GM21786 (cell line): Measurements from ENCODE around the gene ATRN.
"Not testable (repeated sequence)": the region's sequence is repeated elsewhere in the genome, so short reads cannot be mapped to it uniquely, and the experiment has no call there.

Experiments
- ATAC-seq: cut with Tn5 transposase; IDR thresholded peaks from one replicate; pipeline ENCODE4 v1.9.1; 2021; ENCODE audit not compliant: unreplicated experiment

Gene ATRN

DNA sequence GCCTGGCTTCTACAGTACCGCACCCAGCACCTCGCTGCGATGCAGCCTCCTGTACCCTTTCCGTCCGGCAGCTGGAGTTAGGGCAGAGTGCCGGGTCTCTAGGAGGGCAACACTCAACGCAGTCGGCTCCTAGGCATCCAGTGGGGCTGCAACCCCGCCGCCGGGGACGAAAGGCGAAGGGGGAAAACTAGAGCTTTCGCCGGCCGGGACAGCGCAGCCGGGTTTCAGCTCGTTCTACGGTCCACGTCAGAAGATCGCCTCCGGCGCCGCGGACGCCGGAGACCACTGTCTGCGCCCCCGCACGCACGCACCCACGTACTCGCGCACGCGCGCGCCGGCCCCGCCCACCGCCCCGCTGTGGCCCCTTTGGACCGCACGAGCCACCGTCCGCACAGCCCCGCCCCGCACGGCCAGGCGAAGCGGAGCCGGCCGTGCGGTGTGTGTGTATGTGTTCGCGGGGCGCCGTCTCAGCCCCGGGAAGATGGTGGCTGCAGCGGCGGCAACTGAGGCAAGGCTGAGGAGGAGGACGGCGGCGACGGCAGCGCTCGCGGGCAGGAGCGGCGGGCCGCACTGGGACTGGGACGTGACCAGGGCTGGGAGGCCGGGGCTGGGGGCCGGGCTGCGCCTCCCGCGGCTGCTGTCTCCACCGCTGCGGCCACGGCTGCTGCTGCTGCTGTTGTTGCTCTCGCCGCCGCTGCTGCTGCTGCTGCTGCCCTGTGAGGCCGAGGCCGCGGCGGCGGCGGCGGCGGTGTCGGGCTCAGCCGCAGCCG lies at the start of gene ATRN:
ATRN (plus strand) TSS at position 392 of the 770 bp plus-strand sequence; CDS start at position 482, 90 bp downstream.
- peak; percentile 75 for ATAC-seq

DNA sequence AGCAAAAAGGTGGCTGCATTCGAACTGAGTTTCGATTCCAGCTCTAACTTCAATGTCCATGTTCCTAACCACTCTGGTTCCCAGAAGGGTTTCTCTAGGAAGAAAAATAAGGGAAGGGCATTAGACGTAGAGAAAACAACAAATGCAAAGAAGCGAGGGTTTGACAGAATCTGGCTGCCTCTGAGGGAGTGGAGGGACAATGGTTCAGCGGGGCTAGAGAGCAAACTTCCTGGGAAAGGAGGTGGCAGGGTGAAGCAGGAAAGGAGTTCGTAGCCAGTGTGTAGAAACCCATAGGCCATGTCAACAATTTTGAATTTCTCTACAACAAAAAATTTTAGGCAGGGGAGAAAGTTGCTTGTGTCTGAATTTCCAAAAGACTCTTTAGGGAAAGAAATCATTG lies 48.8 kb upstream of the ATRN start:
- no peak for ATAC-seq

DNA sequence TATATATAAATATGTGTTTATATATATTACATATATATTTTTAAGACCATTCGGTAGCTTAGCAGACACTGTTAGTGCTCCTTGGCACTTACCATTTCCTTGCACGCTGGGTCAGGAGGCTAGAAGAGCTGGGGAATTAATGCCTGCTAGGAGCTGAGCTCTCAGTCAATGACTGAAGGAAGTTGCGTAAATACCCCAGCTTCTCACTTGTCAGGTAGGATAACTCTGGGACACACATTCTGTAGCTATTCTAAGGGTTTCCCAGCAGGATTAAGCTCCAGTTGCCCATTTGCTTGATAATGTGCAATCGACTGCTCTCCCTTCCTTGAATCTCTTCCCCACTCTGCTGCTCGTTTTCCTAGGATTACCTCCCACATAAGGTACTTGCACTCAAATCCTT lies 47.7 kb upstream of the ATRN start:
- ATAC-seq, result no peak

DNA sequence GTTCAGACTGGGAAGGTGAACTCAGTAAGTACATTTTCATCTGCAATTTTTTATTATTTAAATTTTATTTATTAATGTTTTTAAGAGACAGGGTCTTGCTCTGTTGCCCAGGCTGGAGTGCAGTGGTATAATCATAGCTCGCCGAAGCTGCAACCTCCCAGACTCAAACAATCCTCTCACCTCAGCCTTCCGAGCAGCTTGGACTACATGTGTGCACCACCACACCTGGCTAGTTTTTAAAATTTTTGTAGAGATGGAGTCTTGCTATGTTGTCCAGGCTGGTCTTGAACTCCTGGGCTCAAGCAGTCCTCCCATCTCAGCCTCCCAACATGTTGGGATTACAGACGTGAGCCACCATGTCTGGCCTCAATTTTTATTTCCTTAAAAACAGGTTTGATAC lies 44.1 kb upstream of the ATRN start:
- not testable (repeated sequence) for ATAC-seq

DNA sequence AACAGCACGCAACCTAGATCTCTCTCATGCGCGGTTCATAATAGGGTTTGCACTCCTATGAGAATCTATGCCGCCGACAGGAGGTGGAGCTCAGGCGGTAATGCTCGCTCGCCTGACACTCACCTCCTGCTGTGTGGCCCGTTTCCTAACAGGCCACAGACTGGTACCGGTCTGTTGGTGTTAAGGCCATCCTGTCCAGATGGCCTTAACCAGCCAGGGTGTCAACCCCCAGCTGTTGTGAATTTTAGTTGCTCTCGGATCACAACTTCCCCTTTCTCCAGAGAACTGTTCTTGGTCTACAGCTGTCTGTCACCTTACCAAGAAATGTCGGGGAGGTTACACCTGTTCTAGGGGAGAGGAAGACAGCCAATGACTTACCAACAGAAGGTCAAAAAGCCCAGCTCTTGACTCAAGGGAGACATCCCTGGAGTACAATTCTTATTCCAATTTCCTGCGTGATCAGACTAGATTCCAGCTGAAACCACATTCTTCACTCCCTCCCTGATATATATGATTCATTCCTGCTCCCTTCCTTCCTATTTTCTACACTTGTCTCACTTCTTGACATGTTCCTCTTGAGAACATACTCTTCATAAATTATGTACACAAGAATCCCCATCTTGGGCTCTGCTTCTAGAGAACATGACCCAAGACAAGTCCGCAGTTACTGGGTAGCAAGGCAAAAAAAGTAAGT lies 40.3 kb upstream of the ATRN start:
- peak; percentile 81 for ATAC-seq

DNA sequence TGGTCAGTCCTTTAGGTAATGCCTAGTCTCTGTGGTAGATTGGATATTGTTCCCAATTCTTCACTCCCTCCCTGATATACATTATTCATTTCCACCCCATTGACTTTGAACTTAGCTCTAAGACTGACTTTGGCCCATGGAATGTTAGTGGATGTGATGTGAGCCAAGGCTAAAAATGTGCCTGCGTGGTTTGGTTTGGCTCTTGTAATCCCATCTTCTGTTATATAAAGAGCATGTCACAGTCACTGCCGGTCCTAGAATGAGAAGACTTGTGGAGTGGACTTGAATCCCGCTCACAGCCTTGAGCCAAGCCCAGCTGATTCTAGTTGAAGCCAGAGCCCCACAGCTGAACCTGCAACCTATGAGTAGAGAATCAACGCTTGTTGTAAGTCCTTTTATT lies 39.7 kb upstream of the ATRN start:
- ATAC-seq, result no peak

DNA sequence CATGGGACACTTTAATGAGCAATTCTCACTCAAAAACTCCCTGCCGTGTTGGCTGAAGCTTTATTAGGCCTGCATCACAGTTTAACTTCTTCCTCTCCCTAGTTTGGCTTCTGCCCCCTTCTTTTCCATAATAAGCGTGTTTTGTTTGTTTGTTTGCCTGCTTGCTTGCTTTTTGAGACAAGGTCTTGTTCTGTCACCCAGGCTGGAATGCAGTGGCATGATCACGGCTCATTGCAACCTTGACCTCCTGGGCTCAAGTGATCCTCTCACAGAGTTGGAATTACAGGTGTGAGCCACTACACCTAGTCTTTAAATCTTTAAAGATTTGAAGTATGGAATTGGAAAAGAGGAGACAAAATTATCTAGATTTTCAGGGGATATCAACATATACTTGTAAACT lies 38.0 kb upstream of the ATRN start:
- ATAC-seq, result no peak

DNA sequence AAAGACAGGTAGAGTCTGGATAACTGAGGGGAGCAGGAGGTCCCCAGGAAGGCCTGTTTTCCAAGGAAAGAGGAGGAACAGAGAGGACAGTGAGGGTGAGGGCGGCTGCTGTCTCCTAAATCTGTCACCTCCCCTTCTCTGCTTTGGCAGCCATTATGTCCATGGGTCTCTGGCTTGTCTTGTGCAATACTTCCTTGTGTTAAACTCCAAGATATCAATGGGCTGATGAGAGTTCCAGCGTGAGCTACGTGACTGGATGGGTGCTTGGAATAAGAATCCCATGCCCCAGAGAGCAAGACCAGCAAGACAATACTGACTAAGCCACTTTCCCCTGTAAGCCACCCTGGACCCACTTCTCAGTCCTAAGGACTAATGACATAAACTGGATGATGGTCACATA lies 37.1 kb upstream of the ATRN start:
- ATAC-seq, result no peak

DNA sequence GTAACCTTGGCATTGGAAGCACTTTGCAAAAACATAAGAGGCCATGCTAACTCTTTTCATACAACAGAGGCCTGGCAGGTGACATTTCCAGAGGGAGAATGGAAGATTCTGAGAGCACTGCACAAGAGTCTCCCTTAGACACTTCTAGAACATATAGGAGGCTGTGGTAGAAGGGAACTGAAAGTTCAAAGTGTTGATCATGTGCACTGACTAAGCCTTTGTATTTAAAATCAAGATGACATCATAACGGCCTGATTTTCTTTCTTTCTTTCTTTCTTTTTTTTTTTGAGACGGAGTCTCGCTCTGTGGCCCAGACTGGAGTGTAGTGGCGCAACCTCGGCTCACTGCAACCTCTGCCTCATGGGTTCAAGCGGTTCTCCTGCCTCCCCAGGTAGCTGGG lies 36.6 kb upstream of the ATRN start:
- ATAC-seq, result no peak

DNA sequence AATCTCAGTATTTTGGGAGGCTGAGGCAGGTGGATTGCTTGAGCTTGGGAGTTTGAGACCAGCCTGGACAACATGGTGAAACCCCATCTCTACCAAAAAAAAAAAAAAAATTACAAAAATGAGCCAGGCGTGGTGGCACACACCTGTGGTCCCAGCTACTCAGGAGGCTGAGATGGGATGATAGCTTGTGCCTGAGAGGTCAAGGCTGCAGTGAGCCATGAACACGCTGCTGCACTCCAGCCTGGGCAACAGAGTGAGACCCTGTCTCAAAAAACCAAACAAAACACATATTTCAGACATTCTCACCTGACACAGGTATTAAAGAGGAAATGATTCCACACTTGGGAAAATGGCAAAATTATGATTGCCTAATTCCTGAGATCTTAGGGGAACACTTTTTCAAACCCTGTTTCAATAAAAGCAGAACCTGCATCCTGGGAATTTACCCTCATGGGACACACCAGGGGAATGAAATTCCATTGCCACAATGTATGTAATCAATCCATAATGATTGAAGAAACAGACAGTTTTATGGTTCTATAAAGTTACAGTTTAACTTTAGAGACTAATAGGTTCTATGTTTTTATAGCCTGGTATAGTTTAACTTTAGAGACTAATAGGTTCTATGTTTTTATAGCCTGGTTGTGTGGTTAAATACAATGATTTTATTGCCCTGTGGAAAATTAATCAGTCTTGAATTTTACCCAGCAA lies 33.8 kb upstream of the ATRN start:
- ATAC-seq, result no peak

DNA sequence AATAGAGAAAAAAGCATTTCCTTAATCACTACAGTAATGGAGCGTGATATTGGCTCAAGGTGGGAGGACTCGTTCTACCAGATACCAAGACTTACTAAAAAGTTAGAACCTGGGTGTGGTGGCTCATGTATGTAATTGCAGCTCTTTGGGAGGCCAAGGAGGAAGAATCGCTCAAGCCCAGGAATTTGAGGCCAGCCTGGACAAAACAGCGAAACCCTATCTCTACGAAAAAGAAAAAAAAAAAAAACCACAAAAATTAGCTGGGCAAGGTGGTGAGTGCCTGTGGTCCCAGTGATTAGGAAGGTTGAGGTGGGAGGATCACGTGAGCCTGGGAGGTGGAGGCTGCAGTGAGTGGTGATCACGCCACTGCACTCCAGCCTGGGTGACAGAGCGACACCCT lies 24.0 kb upstream of the ATRN start:
- ATAC-seq, result no peak

DNA sequence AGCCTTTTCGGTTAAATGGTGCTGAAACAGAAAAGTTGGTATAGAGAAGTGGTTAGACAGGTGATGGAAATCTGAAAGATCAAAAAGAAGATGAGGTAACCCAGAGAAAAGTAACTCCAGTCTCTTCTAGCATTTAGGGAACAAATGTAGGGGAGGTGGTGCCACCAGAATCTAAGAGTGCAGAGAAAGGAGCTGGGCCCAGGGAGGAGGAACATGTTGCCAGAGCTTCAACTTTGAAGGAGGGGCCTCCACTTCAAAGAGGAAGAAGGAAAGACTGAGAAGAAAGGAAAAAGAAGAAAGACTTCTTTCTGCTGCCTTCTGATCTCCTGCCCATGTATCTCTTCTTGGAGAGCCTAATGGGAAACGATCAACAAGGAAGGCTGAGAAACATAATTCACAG lies 23.5 kb upstream of the ATRN start:
- no peak for ATAC-seq

DNA sequence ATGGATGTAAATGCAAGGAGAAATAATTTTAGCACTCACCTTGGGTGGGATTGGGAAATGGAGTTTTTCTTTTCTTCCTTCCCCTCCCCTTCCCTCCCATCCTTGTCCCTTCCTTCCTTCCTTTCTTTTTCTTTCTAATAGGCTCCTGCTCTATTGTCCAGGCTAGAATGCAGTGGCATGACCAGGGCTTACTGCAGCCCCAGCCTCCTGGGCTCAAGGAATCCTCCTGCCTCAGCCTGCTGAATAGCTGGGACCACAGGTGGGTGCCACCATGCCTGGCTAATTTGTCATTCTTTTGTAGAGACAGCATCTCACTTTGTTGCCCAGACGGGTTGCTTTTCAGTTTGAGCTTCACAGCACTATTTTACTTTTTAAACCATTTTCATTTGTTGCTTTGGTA lies 21.5 kb upstream of the ATRN start:
- no peak for ATAC-seq

DNA sequence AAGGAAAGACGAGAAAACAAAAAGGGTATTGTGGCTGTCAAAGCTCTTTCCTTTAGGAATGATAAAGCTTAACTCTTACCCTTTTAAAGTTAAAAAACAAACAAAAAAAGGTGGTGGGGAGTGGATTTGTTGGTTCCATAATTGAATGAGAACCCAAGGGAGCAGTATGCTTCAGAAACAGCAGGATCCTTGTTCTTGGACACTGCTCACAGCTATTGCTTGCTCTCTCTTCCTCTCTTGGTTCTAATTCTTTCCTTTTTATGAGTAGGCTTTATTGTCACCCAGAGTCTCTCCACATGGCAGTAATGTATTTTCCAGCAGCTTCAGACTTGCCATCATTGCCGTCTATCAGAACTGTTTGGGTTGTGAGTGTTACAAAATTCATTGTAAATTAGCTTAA lies 18.7 kb upstream of the ATRN start:
- ATAC-seq, result no peak

DNA sequence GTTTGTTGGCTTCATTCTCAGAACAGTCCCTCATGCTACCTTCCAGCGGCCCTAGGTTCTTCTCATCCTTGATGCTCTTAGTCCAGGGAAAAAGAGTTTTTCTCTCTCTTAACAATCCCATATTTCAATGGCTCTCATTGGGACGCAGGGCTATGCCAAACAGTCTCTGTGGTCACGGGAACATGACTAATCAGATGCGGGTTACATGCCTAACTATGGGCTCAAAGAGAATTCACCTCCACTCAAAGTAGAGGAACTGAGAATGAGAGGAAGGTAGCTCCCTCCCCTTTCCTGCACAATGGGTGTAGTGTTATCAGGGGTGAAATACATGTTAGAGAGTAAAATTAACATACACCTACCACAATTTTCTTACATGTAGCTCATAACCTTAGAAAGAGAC lies 18.1 kb upstream of the ATRN start:
- ATAC-seq, result peak; percentile 76

DNA sequence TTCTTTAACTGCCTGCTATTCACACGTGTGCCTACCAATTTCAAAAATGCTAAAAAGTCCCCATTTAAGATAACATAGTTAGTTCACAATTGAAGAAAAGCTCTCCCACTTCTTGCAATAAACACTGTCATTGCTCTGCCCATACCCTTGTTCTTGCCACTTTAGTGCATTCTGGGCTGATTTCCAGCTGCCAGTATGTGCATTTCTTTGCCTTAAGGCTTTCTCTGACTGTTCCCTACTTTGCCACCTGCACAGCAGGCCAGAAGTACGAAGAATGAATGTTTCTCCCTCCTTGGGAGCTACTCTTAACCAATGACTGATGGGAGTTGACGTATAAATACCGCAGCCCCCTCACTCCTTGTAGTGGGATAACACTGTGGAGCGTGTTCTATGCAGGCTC lies 16.0 kb upstream of the ATRN start:
- no peak for ATAC-seq

DNA sequence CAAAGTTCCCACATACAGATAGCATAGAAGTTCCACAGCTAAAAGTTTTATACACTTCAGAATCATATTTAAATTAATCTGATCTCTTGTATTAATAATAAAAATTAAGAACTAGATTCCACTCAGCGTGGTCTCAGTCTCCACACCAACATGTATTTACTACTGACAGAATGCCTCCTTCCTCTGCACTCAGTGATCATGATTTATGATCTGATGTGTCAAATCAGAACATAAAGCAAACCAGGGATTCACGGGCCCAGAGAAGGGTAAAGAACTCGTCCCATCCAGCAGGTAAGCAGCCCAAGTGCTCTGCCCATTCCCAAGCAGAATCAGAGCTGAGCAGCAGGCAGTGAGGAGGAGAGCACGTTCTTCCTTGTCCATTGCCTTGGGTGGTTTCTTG lies 14.2 kb upstream of the ATRN start:
- no peak for ATAC-seq

DNA sequence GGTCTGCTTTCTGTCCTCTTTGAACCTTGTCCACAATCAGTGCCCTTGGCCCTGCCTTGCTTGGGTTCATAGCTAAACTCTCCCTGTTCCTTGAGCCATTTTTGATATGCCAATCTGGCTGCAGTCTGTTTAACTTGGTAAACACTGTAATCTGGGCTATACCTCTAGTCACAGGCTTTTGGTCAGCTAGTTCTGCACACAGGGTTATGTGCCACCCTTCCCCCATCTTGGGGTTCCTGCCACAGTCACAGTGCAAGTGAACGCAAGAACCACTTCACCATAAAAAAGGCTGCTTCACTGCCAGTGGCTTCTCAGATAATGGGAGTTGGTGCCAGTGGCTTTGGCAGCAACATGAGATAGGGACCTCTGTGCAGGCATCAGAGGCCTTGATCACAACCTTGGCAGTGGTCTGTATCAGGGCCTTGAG lies 10.9 kb upstream of the ATRN start:
- no peak for ATAC-seq

DNA sequence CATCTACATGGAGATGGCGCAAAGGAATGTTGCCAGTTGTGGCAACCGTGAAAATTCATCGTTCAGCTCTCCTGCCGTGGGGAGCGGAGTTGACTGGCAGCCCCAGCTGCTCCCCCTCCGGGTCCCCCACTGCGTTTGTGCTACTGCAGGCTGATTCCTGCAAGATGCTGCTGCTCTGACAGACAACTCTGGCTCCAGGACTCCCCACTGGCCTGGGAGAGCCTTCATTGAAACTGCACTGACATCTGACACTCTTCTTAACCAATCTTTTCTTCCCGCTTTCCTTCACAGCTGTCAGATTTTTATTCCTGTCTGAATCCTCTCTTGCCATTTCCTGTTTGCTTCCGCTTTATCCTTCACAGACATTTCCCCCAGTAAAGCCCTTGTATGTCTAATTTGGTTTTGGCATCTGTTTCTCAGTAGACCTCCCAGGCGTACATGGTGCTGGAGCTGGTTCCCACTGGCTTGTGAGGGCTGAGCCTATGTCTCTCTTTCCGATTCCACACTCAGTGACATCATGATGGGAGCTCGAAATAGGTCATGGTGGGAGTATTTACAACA lies 9.5 kb upstream of the ATRN start:
- no peak for ATAC-seq

DNA sequence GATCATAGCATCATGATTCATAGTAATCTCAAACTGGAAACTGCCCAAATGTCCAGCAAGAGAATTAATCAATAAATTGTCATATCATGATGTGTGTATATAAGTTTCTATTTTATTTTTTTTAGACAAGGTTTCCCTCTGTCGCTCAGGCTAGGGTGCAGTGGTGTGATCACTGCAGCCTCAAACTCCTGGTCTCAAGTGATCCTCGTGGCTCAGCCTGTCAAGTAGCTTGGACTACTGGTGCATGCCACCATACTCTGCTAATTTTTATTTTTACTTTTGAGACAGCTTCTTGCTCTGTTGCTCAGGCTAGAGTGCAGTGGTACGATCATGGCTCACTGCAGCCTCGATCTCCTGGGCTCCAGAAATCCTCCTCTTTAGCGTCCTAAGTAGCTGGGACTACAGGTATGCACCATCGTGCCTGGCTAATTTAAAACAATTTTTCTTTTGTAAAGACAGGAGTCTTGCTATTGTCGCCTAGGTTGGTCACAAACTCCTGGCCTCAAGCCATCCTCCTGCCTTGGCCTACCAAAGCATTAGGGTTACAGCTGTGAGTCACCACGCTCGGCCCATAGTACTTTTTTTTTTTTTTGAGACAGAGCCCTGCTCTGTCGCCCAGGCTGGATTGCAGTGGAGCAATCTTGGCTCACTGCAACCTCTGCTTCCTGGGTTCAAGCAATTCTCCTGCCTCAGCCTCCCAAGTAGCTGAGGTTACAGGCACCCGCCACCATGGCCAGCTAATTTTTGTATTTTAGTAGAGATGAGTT lies 8.7 kb upstream of the ATRN start:
- ATAC-seq, result no peak

DNA sequence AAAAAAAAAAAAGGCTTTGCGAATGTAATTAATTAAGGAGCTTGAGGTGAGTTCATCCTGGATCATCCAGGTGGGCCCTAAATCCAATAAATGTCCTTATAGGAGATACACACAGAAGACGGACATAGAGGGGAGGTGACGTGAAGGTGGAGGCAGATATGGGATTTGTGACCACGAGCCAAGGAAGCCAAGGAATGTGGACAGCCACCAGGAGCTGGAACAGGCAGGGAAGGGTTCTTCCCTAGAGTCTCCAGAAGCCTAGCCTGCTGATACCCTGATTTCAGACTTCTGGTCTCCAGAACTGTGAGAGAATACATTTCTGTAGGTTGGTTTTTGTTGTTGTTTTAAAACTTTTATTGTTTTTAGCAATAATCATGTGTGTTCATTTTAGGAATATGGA lies 6.7 kb upstream of the ATRN start:
- ATAC-seq, result no peak
